SKM-1 (cell line): Measurements from ENCODE around the gene ATP1B2.
"Not testable (repeated sequence)": the region's sequence is repeated elsewhere in the genome, so short reads cannot be mapped to it uniquely, and the experiment has no call there.

Experiments
- DNase-seq: peaks from one replicate; lab custom pipeline; 2025; ENCODE audit not compliant: unreplicated experiment; lab: John Stamatoyannopoulos, UW

ATP1B2 gene

GRCh38 chr17:7633093-7633492 lies 17.6 kb upstream of the ATP1B2 start:
- no peak for DNase-seq

- DNase-seq: no peak
Observed at GRCh38 chr17:7634384-7634783, 16.3 kb upstream of the ATP1B2 start.

- DNase-seq: no peak
Observed at GRCh38 chr17:7636163-7636562, 14.6 kb upstream of the ATP1B2 start.

GRCh38 chr17:7640783-7641182 lies 9.9 kb upstream of the ATP1B2 start:
- no peak for DNase-seq

- DNase-seq: not testable (repeated sequence)
Observed at GRCh38 chr17:7641635-7642034, 9.1 kb upstream of the ATP1B2 start.

- DNase-seq: no peak
Observed at GRCh38 chr17:7644775-7645174, 6.0 kb upstream of the ATP1B2 start.

- DNase-seq: no peak
Observed at GRCh38 chr17:7646457-7646856, 4.3 kb upstream of the ATP1B2 start.

- DNase-seq: no peak
Observed at GRCh38 chr17:7647018-7647417, 3.7 kb upstream of the ATP1B2 start.

GRCh38 chr17:7651097-7651664 lies 455 bp downstream of the ATP1B2 start:
- DNase-seq: no peak

GRCh38 chr17:7651665-7652387 lies 1.1 kb downstream of the ATP1B2 start:
- no peak for DNase-seq

- no peak for DNase-seq
Observed at GRCh38 chr17:7652388-7653356, 1.9 kb downstream of the ATP1B2 start.

- DNase-seq: no peak
Observed at GRCh38 chr17:7654832-7655540, 4.3 kb downstream of the ATP1B2 start.

- DNase-seq: no peak
Observed at GRCh38 chr17:7655541-7655840, 4.8 kb downstream of the ATP1B2 start.

GRCh38 chr17:7656958-7657609 lies 6.4 kb downstream of the ATP1B2 start:
- DNase-seq: no peak

- no peak for DNase-seq
Observed at GRCh38 chr17:7667656-7668406, 17.1 kb downstream of the ATP1B2 start.

GRCh38 chr17:7668482-7668881 lies 17.8 kb downstream of the ATP1B2 start:
- no peak for DNase-seq

GRCh38 chr17:7673239-7673638 lies 22.5 kb downstream of the ATP1B2 start:
- DNase-seq: no peak

GRCh38 chr17:7674934-7675333 lies 24.2 kb downstream of the ATP1B2 start:
- no peak for DNase-seq

- DNase-seq: no peak
Observed at GRCh38 chr17:7676533-7676932, 25.8 kb downstream of the ATP1B2 start.

- no peak for DNase-seq
Observed at GRCh38 chr17:7677388-7678067, 26.8 kb downstream of the ATP1B2 start.
